Psoas muscle (tissue), 8 donors: Measurements from ENCODE around the gene B4GAT1. TPM values are rescaled to one million over a fixed set of nuclear protein-coding genes. Genes with fewer than 3 reads are reported as not detected.

ENCODE experiments used
- ATAC-seq, 4 donors: fragments of 200-7000 bp; cut with Tn5 transposase; one replicate each; pipeline ENCODE4 v1.9.1; 2020; ENCODE audit warnings: moderate library complexity in 3 of 4, mild to moderate bottlenecking in 2 of 4
- DNase-seq, 2 donors: peaks; one replicate each; pipeline ENCODE4 v3.0.0-alpha.2; 2020
- H3K27ac ChIP-seq: fragments of 200-600 bp; one replicate; pipeline ENCODE4 v1.8.0; 2022
- H3K27me3 ChIP-seq, 3 donors: fragments of 200-600 bp in 1 of 3; one replicate each; pipeline versions ENCODE4 v1.6.1 to v1.8.0; 2013 to 2022; ENCODE audit warnings: low read length in 2 of 3, mild to moderate bottlenecking in 2 of 3, moderate library complexity in 1 of 3; ENCODE audit not compliant: insufficient read depth in 3 of 3
- H3K36me3 ChIP-seq, 2 donors: fragments of 200-600 bp in 1 of 2; one replicate each; pipeline versions ENCODE4 v1.6.1 to v1.8.0; 2013 to 2022; ENCODE audit warnings: low read depth in 1 of 2, mild to moderate bottlenecking in 1 of 2, moderate library complexity in 1 of 2; ENCODE audit not compliant: insufficient read depth in 1 of 2
- H3K4me1 ChIP-seq: fragments of 200-600 bp; one replicate; pipeline ENCODE4 v1.8.0; 2022
- H3K4me3 ChIP-seq: fragments of 200-600 bp; one replicate; pipeline ENCODE4 v1.8.0; 2022; ENCODE audit warnings: mild to moderate bottlenecking
- H3K9me3 ChIP-seq: fragments of 200-600 bp; one replicate; pipeline ENCODE4 v1.8.0; 2022
- WGBS, 3 donors: extraction: QIAGEN DNeasy Blood & Tissue Kit; methylation state at CpG; one replicate each; pipeline versions ENCODE4 v1.1.6 to v1.1.7; 2013; 5-methylcytosine and 5-hydroxymethylcytosine counted together
- intact Hi-C, 2 donors: fragments of 100-400 bp; cut with DNase I; formaldehyde crosslinking; loops; one replicate each; pipeline versions ENCODE4 v1.11.0 to v1.14.2; 2022
- polyA plus RNA-seq, 3 donors: library from polyadenylated mRNA; stranded (reverse); fragments of 200-250 nt; gene quantifications; one replicate each; pipeline ENCODE4 v1.2.3, GENCODE V29; 2013
- total RNA-seq, 4 donors: library from RNA; stranded (reverse); fragmentation: NEBNext Ultra II Directional in 2 of 4; extraction: Animal tissue kit (Norgen Biotek cat#: 25700) in 2 of 4; gene quantifications; one replicate each; pipeline versions ENCODE4 v1.2.1 to v1.2.4, GENCODE V29; 2021 to 2023
- TF ChIP-seq, protein P1 (sequence below): fragments of 200-600 bp; IDR thresholded peaks from one replicate; pipeline ENCODE4 v1.8.0; 2022; ENCODE audit warnings: antibody characterized with exemption
- donor health status: healthy with polysubstance abuse.
- donor health status: DM: no; HTN: no; CAD: no; lungs with moderate emphysema.
- donor health status: Bipolar disorder and iron deficiency.
- donor health status: healthy.
- donor health status: DM: yes; HTN: yes; CAD: no.
- donor health status: DM: no; HTN: no; CAD: no.
- donor health status: DM: no; HTN: no; CAD: no.
- donor health status: DM: yes; HTN: yes; CAD: no.

Gene B4GAT1
- total and polyA plus RNA-seq, 7 donors = 12.6 to 50.3 (median 19.4) TPM

DNA sequence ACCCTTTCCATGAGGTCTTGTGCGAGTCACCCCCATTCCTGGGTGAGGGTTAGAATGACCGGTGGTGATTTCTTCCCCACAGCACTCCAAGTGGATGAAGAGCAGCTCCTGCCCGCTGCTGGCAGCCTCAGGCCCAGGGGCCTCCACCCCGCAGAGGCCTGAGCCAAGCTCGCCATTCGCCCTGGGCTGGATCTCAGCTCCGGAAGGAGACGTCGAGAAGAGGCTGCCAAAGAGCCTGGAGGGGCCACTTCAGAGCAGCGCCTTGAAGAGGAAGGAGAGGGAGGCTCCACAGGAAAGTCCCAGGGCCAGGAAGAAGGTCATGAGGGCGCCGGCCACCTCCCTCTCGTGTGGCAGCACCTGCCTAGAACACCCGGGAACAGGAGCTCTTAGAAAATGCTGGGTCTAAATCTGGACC lies 15.8 kb upstream of the B4GAT1 start:
- TF ChIP-seq, protein P1, sequence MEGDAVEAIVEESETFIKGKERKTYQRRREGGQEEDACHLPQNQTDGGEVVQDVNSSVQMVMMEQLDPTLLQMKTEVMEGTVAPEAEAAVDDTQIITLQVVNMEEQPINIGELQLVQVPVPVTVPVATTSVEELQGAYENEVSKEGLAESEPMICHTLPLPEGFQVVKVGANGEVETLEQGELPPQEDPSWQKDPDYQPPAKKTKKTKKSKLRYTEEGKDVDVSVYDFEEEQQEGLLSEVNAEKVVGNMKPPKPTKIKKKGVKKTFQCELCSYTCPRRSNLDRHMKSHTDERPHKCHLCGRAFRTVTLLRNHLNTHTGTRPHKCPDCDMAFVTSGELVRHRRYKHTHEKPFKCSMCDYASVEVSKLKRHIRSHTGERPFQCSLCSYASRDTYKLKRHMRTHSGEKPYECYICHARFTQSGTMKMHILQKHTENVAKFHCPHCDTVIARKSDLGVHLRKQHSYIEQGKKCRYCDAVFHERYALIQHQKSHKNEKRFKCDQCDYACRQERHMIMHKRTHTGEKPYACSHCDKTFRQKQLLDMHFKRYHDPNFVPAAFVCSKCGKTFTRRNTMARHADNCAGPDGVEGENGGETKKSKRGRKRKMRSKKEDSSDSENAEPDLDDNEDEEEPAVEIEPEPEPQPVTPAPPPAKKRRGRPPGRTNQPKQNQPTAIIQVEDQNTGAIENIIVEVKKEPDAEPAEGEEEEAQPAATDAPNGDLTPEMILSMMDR = no peak
- Histone ChIP-seq H3K36me3 (peaks cover 0 to 69% of the 10 kb centered on the region in 2 donors), H3K9me3 (no peaks in the 10 kb centered on the region), H3K27me3 (no peaks in the 10 kb centered on the region), H3K27ac (peak overlapping the region; percentile 23), H3K4me3 (no peak overlapping the region), H3K4me1 (peaks cover 20% of the 10 kb centered on the region)
- peak in 1 of 4 donors; percentile 1 for ATAC-seq
- DNase-seq = peak in 1 of 2 donors; percentile 48
- intact Hi-C loops = no loop called here
- 44 to 57% (median 46%) methylated on average over 14 of the region's 14 CpGs for WGBS, 3 donors

DNA sequence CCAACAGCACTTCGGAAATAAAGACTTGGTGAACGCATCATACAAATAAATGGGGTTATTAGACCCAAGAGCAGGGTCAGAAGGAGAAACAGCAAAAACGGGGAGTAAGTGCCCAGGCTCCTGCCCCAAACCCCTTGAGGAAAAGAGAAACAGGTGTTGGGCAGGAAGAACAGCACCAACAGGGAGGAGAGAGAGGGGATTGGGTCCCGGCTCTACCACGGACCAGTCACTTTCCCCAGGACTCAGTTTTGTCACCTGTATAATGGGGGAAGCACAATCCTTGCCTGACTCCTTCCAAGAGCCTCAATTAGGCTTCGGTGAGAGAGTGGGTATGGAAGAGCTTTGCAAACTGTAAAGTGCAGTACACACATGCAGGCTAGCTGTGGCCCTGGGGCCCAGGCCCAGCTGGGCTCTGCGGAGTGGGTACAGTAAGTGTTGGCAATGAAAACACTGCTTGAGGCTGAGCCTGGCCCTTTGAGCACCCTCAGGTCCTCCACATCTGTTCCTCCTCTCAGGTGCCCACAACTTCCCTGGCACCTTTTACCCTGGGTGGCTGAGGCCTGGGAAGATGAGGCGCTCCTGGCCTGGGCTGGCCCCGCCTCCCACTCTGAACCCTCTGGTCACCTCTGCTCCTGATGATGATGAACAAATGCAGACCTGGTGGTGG lies 15.2 kb upstream of the B4GAT1 start:
- DNase-seq (peak in 1 of 2 donors; percentile 30), ATAC-seq (no peak)
- H3K27me3 ChIP-seq = no peaks in the 10 kb centered on the region
- peaks cover 14% of the 10 kb centered on the region for H3K4me1 ChIP-seq
- intact Hi-C loops = no loop called here
- peaks cover 0 to 63% of the 10 kb centered on the region in 2 donors for H3K36me3 ChIP-seq
- TF ChIP-seq, protein P1 = no peak
- peak overlapping the region; percentile 16 for H3K27ac ChIP-seq
- H3K4me3 ChIP-seq = no peak overlapping the region
- 72 to 85% (median 76%) methylated on average over 9 of the region's 9 CpGs for WGBS, 3 donors
- H3K9me3 ChIP-seq = no peaks in the 10 kb centered on the region

DNA sequence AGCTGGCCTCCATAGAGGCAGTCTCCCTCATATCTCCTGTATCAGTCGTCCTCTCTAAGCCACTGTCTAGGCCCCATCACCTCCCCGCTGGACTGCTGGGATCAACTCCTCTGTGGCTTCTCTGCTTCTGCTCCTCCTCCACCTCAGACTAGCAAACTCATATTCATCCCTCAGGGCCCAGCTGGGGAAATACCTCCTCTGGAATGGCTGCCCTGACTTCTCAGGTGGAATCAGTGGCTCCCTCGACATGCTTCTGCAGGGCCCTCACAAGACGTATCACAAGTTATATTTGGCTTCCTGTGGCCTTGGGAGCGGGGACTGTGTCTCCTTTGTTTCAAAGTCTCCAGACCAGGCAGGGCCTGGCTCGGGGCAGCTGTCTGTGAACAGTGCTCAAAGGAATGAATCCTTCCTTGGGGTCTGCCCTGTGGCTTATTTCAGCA lies 14.1 kb upstream of the B4GAT1 start:
- Histone ChIP-seq H3K9me3 (no peaks in the 10 kb centered on the region), H3K27ac (no peak overlapping the region), H3K27me3 (no peaks in the 10 kb centered on the region), H3K36me3 (peaks cover 0 to 52% of the 10 kb centered on the region in 2 donors), H3K4me3 (no peak overlapping the region), H3K4me1 (peaks cover 6% of the 10 kb centered on the region)
- 49 to 66% (median 55%) methylated on average over 6 of the region's 6 CpGs for WGBS, 3 donors
- ATAC-seq (peak in 2 of 4 donors; percentile 2), DNase-seq (peak in 1 of 2 donors; percentile 39)
- intact Hi-C loops = no loop called here
- TF ChIP-seq, protein P1 = no peak

DNA sequence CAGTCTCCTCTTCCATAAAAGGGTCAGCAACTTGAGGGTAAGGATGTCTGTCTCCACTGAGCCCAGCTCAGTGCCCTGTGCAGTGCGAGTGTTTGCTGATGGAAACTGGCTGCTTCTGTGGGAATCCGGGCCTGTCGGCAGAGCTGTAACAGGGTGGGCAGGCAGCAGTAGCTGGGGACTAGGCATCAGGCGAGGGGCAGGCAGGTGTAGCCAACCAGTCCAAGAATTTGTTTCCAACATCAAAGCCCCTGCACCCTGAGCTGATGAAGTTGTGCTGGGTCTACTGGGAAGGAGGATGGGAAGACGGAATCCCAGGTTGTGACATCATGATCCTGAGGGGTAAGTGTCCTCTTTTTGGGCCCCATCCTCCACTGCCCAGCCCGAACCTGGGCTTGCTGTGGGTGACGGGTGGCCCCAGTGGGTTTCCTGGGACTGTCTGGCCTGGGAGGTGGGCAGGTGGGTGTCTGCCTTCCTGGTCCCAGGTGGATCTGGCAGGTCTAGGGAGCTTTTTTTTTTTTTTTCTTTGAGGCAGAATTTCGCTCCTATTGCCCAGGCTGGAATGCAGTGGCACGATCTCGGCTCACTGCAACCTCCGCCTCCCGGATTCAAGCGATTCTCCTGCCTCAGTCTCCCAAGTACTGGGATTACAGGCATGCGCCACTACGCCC lies 13.1 kb upstream of the B4GAT1 start:
- Histone ChIP-seq H3K4me1 (peaks cover 6% of the 10 kb centered on the region), H3K27ac (no peak overlapping the region), H3K9me3 (no peaks in the 10 kb centered on the region), H3K36me3 (peaks cover 0 to 42% of the 10 kb centered on the region in 2 donors), H3K4me3 (no peak overlapping the region), H3K27me3 (no peaks in the 10 kb centered on the region)
- 52 to 89% (median 55%) methylated on average over 14 to 15 of the region's 15 CpGs for WGBS, 3 donors
- DNase-seq (peak in 1 of 2 donors; percentile 41), ATAC-seq (peak in 3 of 4 donors; percentile 3 to 16 (median 12))
- intact Hi-C loops = no loop called here
- TF ChIP-seq, protein P1 = no peak
